ENCODE measurements around the gene ZPBP2.

ZPBP2 gene

GRCh38 chr17:39863244-39863917, 4.6 kb upstream of the ZPBP2 start:
- no peak for TF ChIP-seq CTCF (IDR thresholded peaks at IDR 0.05)

DNA sequence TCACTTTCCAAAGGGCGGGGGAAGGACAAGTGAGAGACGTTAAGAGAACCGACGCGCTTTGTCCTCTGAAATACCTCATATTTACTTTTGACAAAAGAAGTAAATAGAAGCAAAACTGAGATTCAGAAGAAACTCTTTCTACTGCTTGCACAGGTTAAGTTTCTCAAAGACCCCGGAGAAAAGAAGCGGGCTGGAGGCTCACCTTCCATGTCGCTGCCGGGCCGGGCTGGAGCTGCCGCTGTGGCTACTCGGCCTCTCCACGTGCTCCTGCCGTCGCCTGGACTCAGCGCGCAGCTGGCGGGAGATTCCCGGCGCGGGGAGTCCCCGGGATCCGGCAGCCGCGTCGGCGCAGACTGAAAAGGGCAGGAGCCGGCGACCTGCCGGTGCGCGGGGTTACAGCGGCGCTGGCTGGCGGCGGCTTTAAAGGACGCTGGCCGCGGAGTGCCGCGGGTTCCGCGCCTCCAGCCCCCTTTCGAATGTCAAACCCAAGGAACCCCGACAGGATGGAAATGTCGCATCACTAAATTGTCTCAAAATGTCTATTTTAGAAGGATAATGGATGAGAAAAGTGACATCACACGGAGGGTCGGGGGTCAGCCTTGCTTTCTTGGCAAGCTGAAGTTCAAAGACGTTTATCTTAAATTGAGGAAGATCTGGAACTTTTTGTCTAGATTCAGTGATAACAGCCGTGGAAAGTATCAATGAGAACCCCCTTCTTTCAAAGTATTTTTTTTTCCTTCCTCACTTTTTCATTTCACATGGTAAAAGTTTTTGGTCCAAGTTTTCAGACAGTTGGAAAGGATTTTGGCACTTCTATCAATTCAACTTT, 3.9 kb upstream of the ZPBP2 start, which contains the start of gene IKZF3:
Gene IKZF3 (minus strand): TSS at position 395 of the 829 bp plus-strand sequence. CDS start 186 bp downstream, at position 209.
- TF ChIP-seq CTCF (IDR thresholded peaks at IDR 0.05), result peak; percentile 70

GRCh38 chr17:39866013-39866730, 1.8 kb upstream of the ZPBP2 start:
- no peak for TF ChIP-seq CTCF (IDR thresholded peaks at IDR 0.05)

GRCh38 chr17:39867084-39867879, 720 bp upstream of the ZPBP2 start:
- no peak for TF ChIP-seq CTCF (IDR thresholded peaks at IDR 0.05)

- TF ChIP-seq CTCF (IDR thresholded peaks at IDR 0.05), result no peak
Observed at GRCh38 chr17:39868554-39868942, 546 bp downstream of the ZPBP2 start.

GRCh38 chr17:39870776-39871175, 2.8 kb downstream of the ZPBP2 start:
- no peak for TF ChIP-seq CTCF (IDR thresholded peaks at IDR 0.05)

DNA sequence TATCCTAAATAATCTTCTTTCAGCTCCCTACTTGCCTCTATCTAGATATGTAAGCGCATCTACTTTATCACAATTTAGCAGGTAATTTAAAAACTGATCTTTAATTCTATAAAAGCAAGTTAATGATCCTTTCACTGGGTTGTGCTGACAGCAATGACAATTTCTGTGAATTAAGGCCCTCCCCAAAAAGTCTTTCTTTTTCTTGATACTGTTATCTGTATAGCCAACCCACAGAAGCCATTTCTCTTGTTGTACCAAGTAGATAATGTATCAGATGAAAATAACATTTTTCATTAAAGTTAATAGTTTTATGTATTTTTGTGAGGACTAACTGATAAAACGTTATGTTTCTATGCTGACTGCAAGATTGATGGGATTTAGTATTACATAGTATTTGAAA, 3.8 kb downstream of the ZPBP2 start:
- no peak for TF ChIP-seq CTCF (IDR thresholded peaks at IDR 0.05)

All from LNCAP (cell line).